Endothelial cell of umbilical vein (primary cell): ENCODE results near the gene C16orf90. TPM values are rescaled to one million over a fixed set of nuclear protein-coding genes. Genes with fewer than 3 reads are reported as not detected.

Experiments
- BruUV-seq: library from RNA; stranded (reverse); fragments of 400-500 nt; replicated peaks from 2 replicates; lab custom pipeline; 2021; lab: Mats Ljungman, UMichigan
- CTCF ChIA-PET: fragments of 300-600, 350-600 bp; sonication (Branson Sonifier 250); formaldehyde crosslinking; loops from one replicate; lab custom pipeline; 2021; ENCODE audit warnings: antibody characterized with exemption, inconsistent platforms; lab: Charles Lee
- POLR2A ChIA-PET: fragments of 300-600, 350-600 bp; sonication (Branson Sonifier 250); formaldehyde crosslinking; loops from one replicate; lab custom pipeline; 2021; ENCODE audit warnings: antibody characterized with exemption, inconsistent platforms; lab: Charles Lee
- DNase-seq: peaks from one replicate; pipeline ENCODE4 v3.0.0-alpha.2; 2011; ENCODE audit warnings: low read depth, low spot score
- FAIRE-seq: peaks from 2 replicates; lab custom pipeline; 2011; peaks lifted over from hg19 to GRCh38; lab: Jason Lieb, UNC
- H2AFZ ChIP-seq: 2 replicates; pipeline ENCODE4 v1.6.0; 2012; ENCODE audit warnings: low read depth, low read length, control low read depth, inconsistent platforms
- H3K27ac ChIP-seq: 2 replicates; pipeline ENCODE4 v1.5.1; 2011; ENCODE audit warnings: low read depth, mild to moderate bottlenecking, control low read depth, low read length, moderate library complexity; ENCODE audit not compliant: insufficient read depth
- H3K27me3 ChIP-seq, 2 experiments: 2 replicates each; pipeline versions ENCODE4 v1.6.0 to v1.6.1; 2011; ENCODE audit warnings: low read length in 2 of 2, mixed read lengths in 1 of 2; ENCODE audit not compliant: control insufficient read depth in 2 of 2, insufficient read depth in 2 of 2
- H3K36me3 ChIP-seq, 2 experiments: 2 replicates in 1 of 2; 3 replicates in 1 of 2; pipeline ENCODE4 v1.5.1; 2011; ENCODE audit warnings: low read length in 2 of 2, mild to moderate bottlenecking in 1 of 2, moderate library complexity in 1 of 2; ENCODE audit not compliant: control insufficient read depth in 2 of 2, insufficient read depth in 2 of 2; ENCODE audit errors: extremely low read depth in 1 of 2
- H3K4me1 ChIP-seq: 3 replicates; pipeline ENCODE4 v1.5.1; 2011; ENCODE audit warnings: mild to moderate bottlenecking, low read length; ENCODE audit not compliant: control insufficient read depth, insufficient read depth; ENCODE audit errors: extremely low read depth
- H3K4me2 ChIP-seq: 2 replicates; pipeline ENCODE4 v1.6.1; 2011; ENCODE audit warnings: low read length, control low read depth, mixed read lengths; ENCODE audit not compliant: insufficient read depth
- H3K4me3 ChIP-seq, 3 experiments: fragments of 200-600 bp in 1 of 3; sonication (generic), shearing (Covaris generic) in 1 of 3; replicated peaks in 1 of 3; 2 replicates each; pipeline ENCODE4 v1.5.1; 2011 to 2016; ENCODE audit warnings: control low read depth in 3 of 3, low read length in 3 of 3, mild to moderate bottlenecking in 2 of 3, inconsistent platforms in 1 of 3, low read depth in 1 of 3, moderate library complexity in 1 of 3; ENCODE audit not compliant: insufficient read depth in 1 of 3
- H3K79me2 ChIP-seq: 2 replicates; pipeline ENCODE4 v1.6.0; 2012; ENCODE audit warnings: low read length, inconsistent platforms; ENCODE audit not compliant: control insufficient read depth, insufficient read depth
- H3K9ac ChIP-seq: replicated peaks from 2 replicates; pipeline ENCODE3; 2011; ENCODE audit warnings: low read length, control low read depth; ENCODE audit not compliant: insufficient read depth; ENCODE audit errors: extremely low read depth
- H3K9me1 ChIP-seq: replicated peaks from 3 replicates; pipeline ENCODE4 v1.6.0; 2011; ENCODE audit warnings: mild to moderate bottlenecking, low read length; ENCODE audit not compliant: control insufficient read depth, insufficient read depth; ENCODE audit errors: extremely low read depth
- H3K9me3 ChIP-seq: replicated peaks from 2 replicates; pipeline ENCODE4 v1.5.1; 2012; ENCODE audit warnings: low read length, inconsistent platforms; ENCODE audit not compliant: control insufficient read depth, insufficient read depth
- H4K20me1 ChIP-seq: replicated peaks from 2 replicates; pipeline ENCODE3; 2011; ENCODE audit warnings: mild to moderate bottlenecking, low read length; ENCODE audit not compliant: control insufficient read depth, insufficient read depth; ENCODE audit errors: extremely low read depth
- CTCF ChIP-seq, 2 donors: IDR thresholded peaks; 1 replicate in 1 of 2; 2 replicates in 1 of 2; pipeline ENCODE4 v1.5.1; 2011; ENCODE audit warnings: low read length in 2 of 2, mild to moderate bottlenecking in 2 of 2, moderate library complexity in 2 of 2, control low read depth in 1 of 2, inconsistent platforms in 1 of 2, low read depth in 1 of 2; ENCODE audit not compliant: insufficient read depth in 1 of 2; ENCODE audit errors: extremely low read depth in 1 of 2
- EZH2 ChIP-seq: IDR thresholded peaks from 2 replicates; pipeline ENCODE4 v1.6.1; 2012; ENCODE audit warnings: borderline replicate concordance, low read depth, mild to moderate bottlenecking, moderate library complexity, low read length, inconsistent platforms; ENCODE audit not compliant: severe bottlenecking
- FOS ChIP-seq: IDR thresholded peaks from 2 replicates; pipeline ENCODE4 v1.6.1; 2011; ENCODE audit warnings: mild to moderate bottlenecking, low read length, moderate library complexity, borderline replicate concordance; ENCODE audit not compliant: insufficient read depth
- GATA2 ChIP-seq: IDR thresholded peaks from 2 replicates; pipeline ENCODE4 v1.7.0; 2011; ENCODE audit warnings: low read depth, mild to moderate bottlenecking, moderate library complexity, mixed read lengths, low read length; ENCODE audit not compliant: insufficient read length, insufficient read depth
- JUN ChIP-seq: IDR thresholded peaks from 2 replicates; pipeline ENCODE4 v1.6.1; 2011; ENCODE audit warnings: borderline replicate concordance, low read depth; ENCODE audit not compliant: insufficient read length, insufficient read depth
- MYC ChIP-seq: IDR thresholded peaks from one replicate; pipeline ENCODE4 v1.6.1; 2011; ENCODE audit warnings: mild to moderate bottlenecking, low read depth, low read length
- POLR2A ChIP-seq: IDR thresholded peaks from 2 replicates; pipeline ENCODE4 v1.6.1; 2012; ENCODE audit warnings: low read depth, mild to moderate bottlenecking, control low read depth, low read length
- POLR2AphosphoS5 ChIP-seq: IDR thresholded peaks from 2 replicates; pipeline ENCODE4 v1.6.1; 2012; ENCODE audit warnings: low read depth, mild to moderate bottlenecking, control low read depth, low read length, moderate library complexity; ENCODE audit not compliant: insufficient read depth
- dilution Hi-C: fragments of 300-500 bp; cut with MboI; formaldehyde crosslinking; loops from one replicate; pipeline ENCODE4 v1.15.0; 2019; ENCODE audit warnings: low sequenced_read_pairs; ENCODE audit not compliant: extremely low pct_ligation_motif_present
- intact Hi-C: fragments of 100-400 bp; cut with micrococcal nuclease; formaldehyde crosslinking; loops from one replicate; pipeline ENCODE4 v1.10.0; 2022
- polyA plus RNA-seq, 4 experiments: library from polyadenylated mRNA; depleted of rRNA in 3 of 4; stranded (reverse) in 3 of 4; unstranded in 1 of 4; fragments of >200 nt; gene quantifications; 2 replicates each; pipeline versions ENCODE4 v1.2.1 to v1.2.3, GENCODE V29; 2011 to 2012; ENCODE audit warnings: missing spikeins in 1 of 4
- total RNA-seq: library from RNA; stranded (reverse); gene quantifications from 2 replicates; pipeline ENCODE4 v1.2.3, GENCODE V29; 2021
- TF ChIP-seq, protein P1 (sequence below): IDR thresholded peaks from 2 replicates; pipeline ENCODE4 v1.6.1; 2011; ENCODE audit not compliant: insufficient read depth, insufficient read length

C16orf90 gene
- total and polyA plus RNA-seq, 2 donors (not counting 3 experiments of a cell fraction or from before 2014, with no cell fraction given), result not detected

DNA sequence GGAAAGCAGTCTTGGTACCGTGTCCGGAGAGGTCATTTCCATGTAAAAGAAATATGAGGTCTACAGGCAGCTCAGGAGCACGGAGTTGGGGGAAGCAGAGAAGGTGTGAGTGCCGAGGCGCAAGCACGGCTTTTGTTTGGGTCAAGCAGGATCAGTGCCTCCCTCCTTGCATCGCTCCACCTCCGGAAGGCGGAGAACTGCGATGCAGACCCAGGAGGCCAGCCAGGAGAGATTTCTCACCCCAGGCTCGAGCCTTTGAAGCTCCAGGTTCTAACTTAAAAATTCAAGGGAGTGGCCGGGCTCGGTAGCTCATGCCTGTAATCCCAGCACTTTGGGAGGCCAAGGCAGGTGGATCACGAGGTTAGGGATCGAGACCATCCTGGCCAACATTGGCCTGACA, 26.8 kb downstream of the C16orf90 start:
- Histone ChIP-seq H3K9ac (no peak overlapping the region), H3K4me1 (peaks cover 6% of the 10 kb centered on the region), H3K4me2 (no peak overlapping the region), H3K9me3 (no peaks in the 10 kb centered on the region), H3K9me1 (no peaks in the 10 kb centered on the region), H3K79me2 (peaks cover 87% of the 10 kb centered on the region), H3K27ac (no peak overlapping the region), H4K20me1 (peaks cover 4% of the 10 kb centered on the region), H3K4me3 (no peak overlapping the region), H2AFZ (no peak overlapping the region), H3K36me3 (peaks cover 4% of the 10 kb centered on the region in 2 experiments), H3K27me3 (no peaks in the 10 kb centered on the region)
- POLR2A ChIA-PET, result no interaction called here
- DNase-seq (no peak), FAIRE-seq (no peak)
- dilution Hi-C loops (no loop called here), intact Hi-C loops (no loop called here)
- BruUV-seq, result no TSS peak
- TF ChIP-seq, protein P1, sequence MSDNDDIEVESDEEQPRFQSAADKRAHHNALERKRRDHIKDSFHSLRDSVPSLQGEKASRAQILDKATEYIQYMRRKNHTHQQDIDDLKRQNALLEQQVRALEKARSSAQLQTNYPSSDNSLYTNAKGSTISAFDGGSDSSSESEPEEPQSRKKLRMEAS, result no peak
- TF ChIP-seq MYC (no peak), POLR2AphosphoS5 (no peak), EZH2 (no peak), CTCF (IDR thresholded peaks at IDR 0.05; ENCODE audit: extremely low read depth in 1 of 2, insufficient read depth in 1 of 2, low read depth in 1 of 2, low read length in 2 of 2) (no peak), POLR2A (no peak), JUN (no peak), FOS (no peak), GATA2 (no peak)
- CTCF ChIA-PET, result no interaction called here
